Measurements from ENCODE around the gene PLEKHG4B.

The PLEKHG4B gene

DNA sequence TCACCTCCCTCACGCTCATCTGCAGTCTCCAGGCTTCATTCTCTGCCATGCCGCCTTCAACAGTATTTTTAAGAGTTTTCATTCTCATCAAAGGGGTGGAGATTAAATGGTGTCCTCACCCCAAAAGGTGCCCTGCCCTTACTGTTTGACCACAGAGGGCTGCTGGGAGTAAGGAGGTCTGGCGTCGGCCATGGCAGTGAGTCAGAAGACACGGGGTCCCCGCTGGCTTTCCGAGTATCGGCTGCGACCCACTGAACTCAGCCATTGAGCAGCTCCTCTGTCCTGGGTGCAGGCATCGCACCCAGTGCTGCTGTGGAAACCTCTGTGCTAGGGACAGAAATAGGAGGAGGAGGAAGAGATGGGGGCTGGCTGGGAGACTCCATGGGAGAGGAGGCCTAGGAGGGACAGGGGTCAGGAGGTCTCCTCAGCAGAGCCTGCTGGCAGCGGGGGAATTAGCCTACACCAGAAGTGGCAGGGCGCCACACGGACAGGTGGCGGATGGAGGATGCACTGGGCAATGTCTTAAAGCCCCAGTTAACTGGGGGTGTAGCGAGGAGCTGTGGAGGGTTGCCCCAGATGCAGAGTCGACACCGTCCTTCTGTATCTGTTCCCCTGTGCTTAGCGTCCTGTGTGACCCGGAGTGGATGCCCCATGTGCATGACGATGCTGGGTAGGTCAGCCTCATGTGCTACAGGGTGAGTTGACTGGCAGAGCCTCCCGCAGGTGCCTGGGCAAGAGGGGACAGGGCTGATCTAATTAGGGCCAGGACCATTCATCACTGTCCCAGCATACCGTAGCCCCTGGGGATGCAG is 15.4 kb upstream of the PLEKHG4B start:
- no peak for DNase-seq

DNA sequence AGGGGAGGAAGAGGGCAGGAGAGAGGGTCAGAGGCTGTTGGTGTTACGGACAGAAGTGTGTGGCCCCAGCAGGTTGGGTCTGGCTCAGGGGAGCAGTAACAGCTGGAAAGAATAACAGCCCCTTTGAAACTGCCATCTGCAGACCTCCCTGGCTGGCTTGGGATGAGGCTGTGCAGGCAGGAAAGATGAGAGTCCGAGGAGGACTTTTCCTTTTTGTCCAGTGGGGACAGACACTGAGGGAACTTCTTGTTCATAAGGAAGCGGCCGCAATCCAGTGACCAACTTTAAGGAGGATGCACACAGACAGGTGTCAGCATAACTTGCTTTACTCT is 14.8 kb upstream of the PLEKHG4B start:
- no peak for DNase-seq

- DNase-seq: no peak
Observed at GRCh38 chr5:77546-77945, 14.4 kb upstream of the PLEKHG4B start.

DNA sequence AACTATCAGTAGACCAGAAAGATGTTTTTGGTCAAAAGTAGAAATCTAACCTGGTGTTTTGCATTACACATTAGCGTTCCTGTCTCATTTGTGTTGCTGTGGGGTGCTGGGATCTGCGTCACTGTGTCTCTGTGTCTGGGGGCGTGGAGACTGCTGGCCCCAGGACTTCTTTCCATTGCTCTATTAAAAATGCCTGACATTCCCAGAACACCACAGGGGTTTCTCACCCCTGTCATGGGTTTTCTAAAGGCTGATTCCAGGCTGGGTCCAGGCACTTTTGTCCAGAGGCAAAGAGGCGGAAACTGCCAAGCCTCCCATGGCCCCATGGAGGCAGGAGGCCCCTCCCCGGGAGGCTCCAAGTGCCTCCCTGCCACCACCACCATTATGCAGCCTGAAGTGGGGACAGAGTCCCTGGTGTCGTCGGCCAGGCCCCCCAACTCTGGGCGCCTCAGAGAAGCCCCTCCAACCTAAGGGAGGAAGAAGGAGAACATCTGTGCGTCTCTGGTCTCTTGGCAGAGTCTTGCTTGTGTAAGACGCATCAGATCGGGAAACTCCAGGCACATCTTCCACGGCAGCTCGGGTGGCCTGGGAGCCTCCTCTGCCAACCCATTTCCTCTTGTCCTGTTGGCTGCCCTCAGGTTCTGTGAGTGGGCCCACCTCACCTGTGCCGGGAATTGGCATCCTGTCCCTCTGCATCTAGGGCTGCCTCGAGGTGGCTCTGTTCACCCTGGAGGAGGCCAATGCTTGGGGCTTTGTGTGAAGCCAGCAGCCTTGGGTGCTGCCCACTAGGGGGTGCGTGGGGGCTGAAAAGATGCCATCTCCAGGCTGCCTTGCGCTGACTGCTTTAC is 13.8 kb upstream of the PLEKHG4B start:
- peak; percentile 42 for DNase-seq

- no peak for DNase-seq
Observed at GRCh38 chr5:78805-79149, 13.2 kb upstream of the PLEKHG4B start.

GRCh38 chr5:79263-79662 is 12.7 kb upstream of the PLEKHG4B start:
- DNase-seq: no peak

DNA sequence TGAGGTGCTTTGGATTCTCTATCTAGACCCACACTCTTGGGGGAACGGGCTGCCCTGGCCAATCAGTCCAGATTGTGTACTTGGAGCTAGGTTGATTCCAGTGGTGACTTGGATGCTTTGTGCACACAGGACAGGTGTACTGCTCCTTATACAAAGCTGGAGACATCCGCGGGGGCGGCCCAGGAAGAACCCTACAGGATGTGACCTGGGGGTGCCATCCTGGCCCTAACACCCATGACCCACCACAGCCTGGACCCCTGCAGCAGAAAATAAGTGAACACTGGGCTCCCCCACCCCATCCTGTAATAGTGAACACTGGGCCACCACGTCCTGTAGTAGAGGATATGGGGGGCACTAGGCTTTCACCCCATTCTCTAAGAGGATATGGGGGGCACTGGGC is 12.1 kb upstream of the PLEKHG4B start:
- no peak for DNase-seq

DNA sequence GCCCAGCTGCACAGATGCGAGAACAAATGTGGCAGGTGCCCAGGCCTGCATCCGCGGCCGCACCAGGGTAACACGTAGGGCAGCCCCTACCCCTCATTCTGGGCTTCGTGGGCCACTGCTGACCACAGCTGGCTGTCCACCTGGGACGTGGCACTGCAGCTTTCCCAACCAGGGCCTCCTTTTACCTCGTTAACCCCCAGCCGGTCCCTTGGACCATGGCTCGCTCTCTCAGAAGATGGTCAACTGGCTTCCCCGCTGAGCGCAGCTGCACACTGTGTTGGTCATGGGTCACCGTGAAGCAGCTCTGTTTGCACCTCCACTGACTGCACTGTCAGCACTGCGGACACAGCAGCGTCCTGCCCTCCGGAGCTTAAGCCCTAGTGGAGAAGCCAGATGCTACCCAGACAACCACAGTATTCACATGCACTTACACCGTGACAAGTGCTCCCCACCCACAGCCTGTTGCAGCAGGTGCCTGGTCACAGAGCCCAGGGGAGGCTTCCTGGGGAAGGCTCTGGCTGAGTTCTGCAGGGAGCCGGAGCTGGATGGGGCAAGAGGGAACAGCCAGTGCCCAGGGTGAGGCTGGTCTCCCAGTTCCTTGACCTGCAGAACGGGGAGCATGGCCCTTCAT is 10.5 kb upstream of the PLEKHG4B start:
- DNase-seq: no peak

GRCh38 chr5:82097-82496 is 9.9 kb upstream of the PLEKHG4B start:
- DNase-seq: no peak

GRCh38 chr5:82570-82969 is 9.4 kb upstream of the PLEKHG4B start:
- DNase-seq: no peak

DNA sequence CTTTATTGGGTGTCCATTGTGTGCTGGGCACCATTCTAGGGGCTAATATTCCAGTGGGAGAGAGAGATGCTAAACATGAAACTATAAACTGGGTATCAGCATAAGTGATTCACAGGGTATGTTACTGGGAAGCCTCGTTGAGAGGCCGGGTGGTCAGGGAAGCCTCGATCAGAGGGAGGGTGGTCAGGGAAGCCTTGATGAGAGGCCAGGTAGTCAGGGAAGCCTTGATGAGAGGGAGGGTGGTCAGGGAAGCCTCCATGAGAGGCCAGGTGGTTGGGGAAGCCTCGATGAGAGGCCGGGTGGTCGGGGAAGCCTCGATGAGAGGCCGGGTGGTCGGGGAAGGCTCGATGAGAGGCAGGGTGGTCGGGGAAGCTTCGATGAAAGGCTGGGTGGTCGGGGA is 8.9 kb upstream of the PLEKHG4B start:
- DNase-seq: no peak

DNA sequence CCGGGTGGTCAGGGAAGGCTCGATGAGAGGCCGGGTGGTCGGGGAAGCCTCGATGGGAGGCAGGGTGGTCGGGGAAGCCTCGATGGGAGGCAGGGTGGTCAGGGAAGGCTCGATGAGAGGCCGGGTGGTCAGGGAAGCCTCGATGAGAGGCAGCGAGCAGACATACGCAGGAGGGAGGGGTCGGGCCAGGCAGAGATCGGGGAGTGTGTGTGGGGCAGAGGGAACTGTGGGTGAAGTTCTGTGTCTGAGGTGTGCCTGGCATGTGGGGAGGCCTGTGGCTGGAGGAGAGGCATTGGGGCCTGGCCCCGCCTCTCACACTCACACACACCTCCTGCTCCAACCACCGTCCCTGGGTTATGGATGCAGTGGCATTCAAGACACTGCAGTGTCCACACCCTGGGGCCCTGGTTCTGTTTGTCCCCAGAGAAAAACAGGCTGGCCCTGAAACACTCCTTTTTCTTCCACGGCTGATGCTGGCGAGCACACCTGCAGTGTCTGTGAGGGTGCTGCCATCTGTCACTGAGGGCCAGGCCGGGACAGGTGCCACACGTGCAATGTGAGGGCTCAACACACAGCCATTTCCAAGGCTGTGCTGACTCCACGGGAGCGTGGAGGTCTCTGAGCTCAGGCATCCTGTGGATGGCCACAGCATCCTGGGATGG is 6.5 kb upstream of the PLEKHG4B start:
- no peak for DNase-seq

GRCh38 chr5:89337-90286 is 2.4 kb upstream of the PLEKHG4B start:
- no peak for DNase-seq

DNA sequence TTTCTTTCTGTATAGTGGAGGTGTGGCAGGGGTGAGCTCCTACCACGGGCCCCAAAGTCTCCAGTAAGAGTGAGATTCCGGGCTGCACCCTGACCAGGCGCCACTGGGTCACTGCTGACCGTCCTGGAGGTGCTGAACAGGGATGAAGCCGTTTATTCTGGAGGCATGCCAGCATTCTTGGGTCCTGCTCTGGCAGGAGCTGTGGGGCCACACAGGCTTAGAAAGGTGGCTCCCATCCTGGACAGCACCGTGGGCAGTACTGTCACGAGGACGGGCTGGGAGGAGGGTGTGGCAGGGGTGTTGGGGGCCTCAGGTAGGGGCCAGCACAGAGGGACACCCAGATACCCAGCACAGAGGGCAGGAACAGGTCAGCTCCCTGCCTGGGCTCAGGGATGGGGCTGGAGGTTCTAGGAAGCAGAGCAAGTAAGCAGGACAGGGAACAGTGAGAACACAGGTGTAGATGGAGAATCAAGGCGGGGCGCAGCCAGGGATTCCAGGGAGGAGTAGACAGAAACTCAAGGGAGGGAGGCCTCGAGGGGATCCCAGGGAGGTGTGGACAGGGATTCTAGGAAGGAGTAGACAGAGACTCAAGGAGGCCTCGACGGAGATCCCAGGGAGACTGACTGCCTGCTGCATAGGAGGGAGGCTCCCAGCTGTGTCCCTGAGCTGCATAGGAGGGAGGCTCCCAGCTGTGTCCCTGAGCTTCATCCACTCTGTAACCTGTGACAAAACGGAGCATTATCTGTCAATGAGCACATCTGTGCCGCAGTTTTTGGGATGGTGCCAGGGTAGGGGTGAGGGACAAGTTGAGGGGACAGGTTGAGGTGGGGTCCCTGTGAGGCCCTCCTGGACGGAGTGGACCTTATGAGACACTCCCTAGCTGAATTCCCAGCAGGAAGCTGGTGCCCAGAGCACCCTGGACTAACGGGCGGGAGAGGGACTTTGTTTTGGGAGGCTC is 1.1 kb upstream of the PLEKHG4B start:
- DNase-seq: no peak

DNA sequence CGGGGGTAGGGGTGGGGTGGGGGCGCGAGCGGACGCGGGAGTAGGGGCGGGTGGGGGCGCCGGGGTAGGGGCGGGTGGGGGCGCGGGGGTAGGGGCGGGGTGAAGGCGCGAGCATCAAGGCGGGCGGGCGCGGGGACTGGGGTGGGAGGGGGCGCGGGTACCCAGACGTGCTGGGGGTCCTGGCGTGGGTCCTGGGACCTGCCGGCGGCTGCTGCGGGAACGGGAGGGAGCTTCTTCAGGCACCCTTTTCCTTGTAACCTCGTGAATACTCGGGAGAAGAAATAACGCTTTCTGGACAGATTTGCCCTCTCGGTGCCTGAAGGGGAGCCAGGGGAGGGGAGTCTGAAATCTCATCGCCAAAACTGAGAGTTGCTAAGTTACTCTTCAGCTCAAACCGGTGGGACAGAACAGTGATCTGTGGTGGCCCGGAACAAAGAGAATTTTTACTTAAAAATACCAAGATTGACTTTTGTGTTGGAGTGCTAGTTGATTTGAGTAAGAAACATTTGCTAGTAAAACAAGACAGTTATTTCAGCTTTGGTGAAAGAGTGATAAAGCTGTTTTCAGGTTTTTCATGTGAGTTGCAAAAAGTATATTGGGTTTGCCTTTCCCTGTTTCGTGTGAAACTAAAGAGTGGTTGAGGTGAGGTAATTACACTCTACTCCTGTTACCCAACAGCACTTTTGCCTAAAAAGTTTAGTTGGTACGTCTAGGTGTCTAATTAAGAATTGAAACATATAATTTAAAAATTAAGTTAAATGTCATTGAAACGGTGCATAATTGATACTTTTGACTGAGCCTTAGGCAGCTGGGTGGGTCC is 643 bp downstream of the PLEKHG4B start:
- DNase-seq: no peak

DNA sequence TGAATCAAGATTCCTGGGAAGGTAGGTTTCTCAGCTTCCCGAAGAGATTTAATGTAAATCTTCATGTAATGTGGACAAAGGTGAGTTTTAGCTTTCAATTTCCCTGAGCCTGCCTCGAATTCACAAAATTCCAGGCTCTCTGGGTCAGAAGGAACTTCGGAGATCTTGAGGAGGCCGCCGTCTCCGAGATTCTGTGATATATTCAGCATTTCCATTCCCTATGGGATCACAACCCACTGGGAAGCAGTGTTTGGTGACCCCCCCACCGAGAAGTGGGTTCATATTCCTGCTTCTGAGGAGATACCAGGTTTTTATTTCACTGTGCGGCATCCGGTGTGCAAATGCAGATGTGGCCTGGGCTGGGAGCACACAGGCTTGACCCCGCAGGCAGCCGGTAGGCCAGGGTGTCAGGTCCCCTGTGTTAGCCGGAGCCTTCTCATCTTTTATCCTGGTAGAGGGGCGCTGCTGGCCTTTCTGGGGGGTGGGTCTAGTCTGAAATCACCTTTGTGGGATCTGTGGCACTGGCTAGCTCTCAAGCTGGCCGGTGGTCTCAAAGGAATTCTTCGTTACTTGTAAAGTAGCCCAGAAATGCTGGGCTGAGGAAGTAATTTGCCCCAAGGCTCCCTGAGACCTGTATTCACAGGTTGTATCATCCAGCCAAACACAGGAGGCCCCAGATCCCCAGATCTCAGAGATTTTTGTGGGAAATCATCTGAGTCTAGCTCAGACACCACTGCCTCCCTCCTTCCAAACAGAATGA is 1.4 kb downstream of the PLEKHG4B start:
- no peak for DNase-seq

- DNase-seq: no peak
Observed at GRCh38 chr5:94113-94892, 2.3 kb downstream of the PLEKHG4B start.

DNA sequence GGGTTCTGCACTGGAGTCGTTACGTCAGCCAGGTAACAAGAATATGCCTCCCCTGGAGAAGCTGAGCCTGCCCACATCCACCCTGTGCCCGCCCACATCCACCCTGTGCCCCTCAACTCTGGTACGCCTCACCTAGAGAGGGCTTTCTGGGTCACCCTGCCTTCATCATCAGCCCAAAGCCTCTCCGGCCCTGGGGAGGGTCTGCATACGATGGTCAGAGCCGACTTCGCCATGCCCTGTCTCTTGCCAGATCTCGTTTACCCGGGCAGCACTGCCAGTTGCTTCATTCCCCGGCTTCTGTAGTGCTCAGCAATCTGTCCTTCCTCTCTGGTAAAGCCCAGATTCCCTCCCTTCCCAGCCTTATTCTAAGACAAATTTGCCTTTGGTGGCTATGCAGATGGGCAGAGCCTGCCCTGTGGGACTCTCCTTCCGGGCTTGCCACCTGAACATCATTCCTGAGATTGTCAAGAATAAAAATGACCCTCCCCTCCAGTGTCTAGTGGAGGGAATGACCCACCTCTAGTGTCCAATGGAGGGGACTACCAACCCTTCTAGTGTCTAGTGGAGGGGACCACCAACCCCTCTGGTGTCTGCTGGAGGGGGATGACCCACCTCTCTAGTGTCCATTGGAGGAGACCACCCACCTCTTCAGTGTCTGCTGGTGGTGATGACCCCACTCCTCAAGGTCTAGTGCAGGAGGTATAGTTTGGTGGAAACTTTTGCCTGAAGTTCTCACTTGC is 3.4 kb downstream of the PLEKHG4B start:
- no peak for DNase-seq

Measured in OCI-M1 (cell line).